Psoas muscle (tissue), 8 donors: ENCODE data around the gene CRACR2A. TPM values are rescaled to one million over a fixed set of nuclear protein-coding genes. Genes with fewer than 3 reads are reported as not detected.

Experiments used
- ATAC-seq, 4 donors: fragments of 200-7000 bp; cut with Tn5 transposase; one replicate each; pipeline ENCODE4 v1.9.1; 2020; ENCODE audit warnings: moderate library complexity in 3 of 4, mild to moderate bottlenecking in 2 of 4
- DNase-seq, 2 donors: peaks; one replicate each; pipeline ENCODE4 v3.0.0-alpha.2; 2020
- H3K27ac ChIP-seq: fragments of 200-600 bp; one replicate; pipeline ENCODE4 v1.8.0; 2022
- H3K27me3 ChIP-seq, 3 donors: fragments of 200-600 bp in 1 of 3; one replicate each; pipeline versions ENCODE4 v1.6.1 to v1.8.0; 2013 to 2022; ENCODE audit warnings: low read length in 2 of 3, mild to moderate bottlenecking in 2 of 3, moderate library complexity in 1 of 3; ENCODE audit not compliant: insufficient read depth in 3 of 3
- H3K36me3 ChIP-seq, 2 donors: fragments of 200-600 bp in 1 of 2; one replicate each; pipeline versions ENCODE4 v1.6.1 to v1.8.0; 2013 to 2022; ENCODE audit warnings: low read depth in 1 of 2, mild to moderate bottlenecking in 1 of 2, moderate library complexity in 1 of 2; ENCODE audit not compliant: insufficient read depth in 1 of 2
- H3K4me1 ChIP-seq: fragments of 200-600 bp; one replicate; pipeline ENCODE4 v1.8.0; 2022
- H3K4me3 ChIP-seq: fragments of 200-600 bp; one replicate; pipeline ENCODE4 v1.8.0; 2022; ENCODE audit warnings: mild to moderate bottlenecking
- H3K9me3 ChIP-seq: fragments of 200-600 bp; one replicate; pipeline ENCODE4 v1.8.0; 2022
- CTCF ChIP-seq: fragments of 200-600 bp; IDR thresholded peaks from one replicate; pipeline ENCODE4 v1.8.0; 2022; ENCODE audit warnings: antibody characterized with exemption
- whole genome bisulfite sequencing, 3 donors: extraction: QIAGEN DNeasy Blood & Tissue Kit; methylation state at CpG; one replicate each; pipeline versions ENCODE4 v1.1.6 to v1.1.7; 2013; 5-methylcytosine and 5-hydroxymethylcytosine counted together
- intact Hi-C, 2 donors: fragments of 100-400 bp; cut with DNase I; formaldehyde crosslinking; loops; one replicate each; pipeline versions ENCODE4 v1.11.0 to v1.14.2; 2022
- polyA plus RNA-seq, 3 donors: library from polyadenylated mRNA; stranded (reverse); fragments of 200-250 nt; gene quantifications; one replicate each; pipeline ENCODE4 v1.2.3, GENCODE V29; 2013
- total RNA-seq, 4 donors: library from RNA; stranded (reverse); fragmentation: NEBNext Ultra II Directional in 2 of 4; extraction: Animal tissue kit (Norgen Biotek cat#: 25700) in 2 of 4; gene quantifications; one replicate each; pipeline versions ENCODE4 v1.2.1 to v1.2.4, GENCODE V29; 2021 to 2023
- donor health status: healthy with polysubstance abuse.
- donor health status: DM: no; HTN: no; CAD: no; lungs with moderate emphysema.
- donor health status: Bipolar disorder and iron deficiency.
- donor health status: healthy.
- donor health status: DM: yes; HTN: yes; CAD: no.
- donor health status: DM: no; HTN: no; CAD: no.
- donor health status: DM: no; HTN: no; CAD: no.
- donor health status: DM: yes; HTN: yes; CAD: no.

CRACR2A gene
- total and polyA plus RNA-seq, 7 donors: 0.24 to 1.7 (median 0.87) TPM

DNA sequence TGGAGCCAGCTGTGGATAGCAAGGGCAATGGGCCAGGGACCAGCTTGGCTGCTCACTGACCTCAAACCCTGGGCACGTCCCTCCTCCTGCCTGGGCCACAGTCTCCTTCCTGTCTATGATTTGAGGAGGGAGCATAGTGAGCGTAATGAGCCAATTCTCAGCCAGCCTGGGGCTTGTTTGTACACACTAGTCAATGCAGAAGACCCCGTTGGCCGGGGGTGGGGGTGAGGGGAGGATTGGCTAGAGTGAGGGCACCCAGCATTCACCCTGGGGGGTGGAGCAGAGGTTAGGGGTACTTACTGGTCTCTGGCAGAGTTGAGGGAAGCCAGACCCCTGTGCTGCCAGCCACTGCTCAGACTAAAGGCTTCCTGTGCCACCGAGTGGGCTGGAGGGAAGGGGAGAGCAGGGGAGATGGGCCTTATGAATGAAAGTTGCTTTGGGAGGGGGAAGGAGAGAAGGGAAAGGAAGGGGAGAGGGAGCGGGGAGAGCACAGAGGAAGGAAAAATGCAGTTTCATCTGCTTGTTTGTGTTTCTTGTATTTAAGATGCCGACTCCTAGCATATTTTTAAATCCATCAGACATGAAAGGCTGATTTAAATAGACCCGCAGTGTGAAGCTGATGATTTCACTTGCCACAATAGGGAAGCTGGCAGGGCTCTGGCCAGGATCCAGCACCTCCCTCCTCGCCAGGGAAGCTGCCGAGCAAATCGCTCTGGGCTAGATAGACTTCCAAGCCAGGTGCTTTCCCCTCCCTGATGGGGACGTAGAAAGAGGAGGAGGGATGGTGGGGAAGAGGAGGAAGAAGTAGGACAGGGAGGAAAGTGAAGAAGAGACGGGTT, 147.9 kb downstream of the CRACR2A start:
- no peak overlapping the region for H3K4me3 ChIP-seq

DNA sequence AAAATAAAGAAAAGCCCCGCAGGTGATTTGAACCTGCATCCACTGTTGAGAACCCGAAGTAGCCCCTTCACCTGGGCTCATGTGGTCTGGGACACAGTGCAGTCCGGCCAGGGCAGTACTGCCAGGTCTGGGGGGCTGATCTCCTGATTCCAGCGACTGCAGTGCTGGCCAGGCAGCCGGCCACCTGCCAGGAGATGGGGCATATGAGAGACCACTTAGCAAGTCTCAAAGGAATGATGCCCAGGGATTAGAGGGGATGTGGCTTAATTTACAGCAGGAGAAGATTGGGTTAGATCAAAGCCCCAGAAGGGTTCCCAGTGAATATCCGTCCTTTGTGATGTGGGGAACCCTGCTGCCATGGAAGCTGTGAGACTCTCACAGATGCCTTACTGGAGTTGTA, 148.6 kb downstream of the CRACR2A start:
- Histone ChIP-seq H3K36me3 (no peaks in the 10 kb centered on the region), H3K27me3 (no peaks in the 10 kb centered on the region), H3K4me3 (no peak overlapping the region), H3K9me3 (no peaks in the 10 kb centered on the region), H3K27ac (no peak overlapping the region), H3K4me1 (peaks cover 21% of the 10 kb centered on the region)
- DNase-seq: no peak
- intact Hi-C loops: no loop called here
- WGBS, 3 donors: 67 to 76% (median 67%) methylated on average over 6 of the region's 6 CpGs
- no peak for ATAC-seq
- no peak for TF ChIP-seq CTCF

More for the DNA sequence above, 147.9 kb downstream of the CRACR2A start:
- H3K9me3 ChIP-seq: no peaks in the 10 kb centered on the region
- 14 to 18% (median 18%) methylated on average over 13 of the region's 13 CpGs for WGBS, 3 donors
- H3K27ac ChIP-seq: no peak overlapping the region
- H3K36me3 ChIP-seq: no peaks in the 10 kb centered on the region
- ATAC-seq: peak; percentile 58 to 73 (median 61)
- peaks cover 18% of the 10 kb centered on the region for H3K4me1 ChIP-seq
- no peak for TF ChIP-seq CTCF
- intact Hi-C loops: no loop called here
- peak; percentile 27 to 68 for DNase-seq
- H3K27me3 ChIP-seq: no peaks in the 10 kb centered on the region

GRCh38 chr12:3603576-3603975, 149.3 kb downstream of the CRACR2A start:
- no peaks in the 10 kb centered on the region for H3K9me3 ChIP-seq
- intact Hi-C loops: no loop called here
- no peaks in the 10 kb centered on the region for H3K36me3 ChIP-seq
- H3K4me3 ChIP-seq: no peak overlapping the region
- H3K4me1 ChIP-seq: peaks cover 20% of the 10 kb centered on the region
- DNase-seq: no peak
- H3K27me3 ChIP-seq: no peaks in the 10 kb centered on the region
- WGBS, 3 donors: 80 to 91% (median 89%) methylated on average over 7 of the region's 7 CpGs
- no peak for TF ChIP-seq CTCF
- H3K27ac ChIP-seq: no peak overlapping the region
- no peak for ATAC-seq

GRCh38 chr12:3602488-3602887, 150.4 kb downstream of the CRACR2A start:
- WGBS, 3 donors: 88 to 91% (median 88%) methylated on average over 11 of the region's 11 CpGs
- no peak overlapping the region for H3K27ac ChIP-seq
- TF ChIP-seq CTCF: no peak
- ATAC-seq (no peak), DNase-seq (no peak)
- no peaks in the 10 kb centered on the region for H3K27me3 ChIP-seq
- no peak overlapping the region for H3K4me3 ChIP-seq
- peaks cover 16% of the 10 kb centered on the region for H3K4me1 ChIP-seq
- intact Hi-C loops: no loop called here
- H3K9me3 ChIP-seq: no peaks in the 10 kb centered on the region
- no peaks in the 10 kb centered on the region for H3K36me3 ChIP-seq
